HUES64 (cell line): ENCODE data around the gene CXCL6.

Experiments used
- H3K27ac ChIP-seq: 2 replicates; pipeline ENCODE4 v1.7.0; 2013; ENCODE audit warnings: low read depth, low read length, inconsistent platforms
- H3K27me3 ChIP-seq: 2 replicates; pipeline ENCODE4 v1.6.1; 2013; ENCODE audit warnings: mild to moderate bottlenecking, low read length; ENCODE audit not compliant: insufficient read depth
- H3K36me3 ChIP-seq: 2 replicates; pipeline ENCODE4 v1.6.1; 2013; ENCODE audit warnings: mild to moderate bottlenecking, low read length; ENCODE audit not compliant: insufficient read depth
- H3K4me1 ChIP-seq: 2 replicates; pipeline ENCODE4 v1.6.1; 2013; ENCODE audit warnings: mild to moderate bottlenecking, low read length, moderate library complexity; ENCODE audit not compliant: insufficient read depth
- H3K4me3 ChIP-seq: 2 replicates; pipeline ENCODE4 v1.5.1; 2013; ENCODE audit warnings: mild to moderate bottlenecking, low read length, moderate library complexity
- H3K9ac ChIP-seq: 2 replicates; pipeline ENCODE4 v1.6.1; 2013; ENCODE audit warnings: mild to moderate bottlenecking, low read depth, low read length
- H3K9me3 ChIP-seq: 2 replicates; pipeline ENCODE4 v1.6.1; 2013; ENCODE audit warnings: low read depth, low read length; ENCODE audit not compliant: insufficient read depth
- WGBS: fragments of 150-250, 120-280 bp; methylation state at CpG from one replicate; pipeline ENCODE4 v1.1.7; 2013; ENCODE audit warnings: missing lambda C conversion rate; 5-methylcytosine and 5-hydroxymethylcytosine counted together

Gene CXCL6

DNA sequence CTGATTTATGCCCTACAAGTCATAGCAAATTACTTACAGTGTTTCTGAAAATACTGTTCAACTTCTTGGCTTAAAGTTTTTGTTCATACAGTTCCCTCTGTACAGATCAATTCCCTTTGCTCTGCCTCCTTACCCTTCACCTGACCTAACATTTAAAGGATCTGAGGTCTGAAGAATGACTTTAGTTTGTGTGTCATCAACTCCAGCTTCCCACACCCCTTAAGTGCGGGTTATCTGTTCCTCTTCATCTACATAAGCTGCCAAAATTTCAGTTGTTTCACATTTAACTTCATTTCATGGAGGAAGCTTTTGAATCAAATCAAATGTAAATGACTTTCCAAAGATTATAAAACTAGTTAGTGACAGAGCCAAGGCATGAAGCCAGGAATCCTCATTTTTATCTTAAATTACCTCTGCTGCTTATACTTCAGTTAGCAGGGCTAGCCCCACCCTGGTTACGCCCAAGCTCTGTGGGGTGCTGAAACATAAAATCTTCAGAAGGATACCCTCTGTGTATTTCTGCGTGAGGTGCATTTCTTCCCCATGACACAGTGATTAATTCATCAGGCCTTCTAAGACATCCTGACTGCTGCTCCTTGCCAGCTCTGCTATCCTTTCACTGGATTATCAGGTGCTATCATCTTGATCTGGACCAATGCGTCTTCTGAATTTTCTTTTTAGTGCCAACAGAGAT lies 49.2 kb downstream of the CXCL6 start:
- H3K27me3 ChIP-seq = no peaks in the 10 kb centered on the region
- no peak overlapping the region for H3K27ac ChIP-seq
- no peaks in the 10 kb centered on the region for H3K4me1 ChIP-seq
- H3K4me3 ChIP-seq = no peak overlapping the region
- H3K9me3 ChIP-seq = no peaks in the 10 kb centered on the region
- WGBS = 97% methylated on average over 4 of the region's 4 CpGs
- no peaks in the 10 kb centered on the region for H3K36me3 ChIP-seq
- no peak overlapping the region for H3K9ac ChIP-seq
